Measurements from ENCODE around the gene ESPN. TPM values are rescaled to one million over a fixed set of nuclear protein-coding genes. Genes with fewer than 3 reads are reported as not detected.

ESPN gene
- total RNA-seq, 4 donors from 2014 or later = 0.33 to 1.0 (median 1.0) TPM; not detected in 1

DNA sequence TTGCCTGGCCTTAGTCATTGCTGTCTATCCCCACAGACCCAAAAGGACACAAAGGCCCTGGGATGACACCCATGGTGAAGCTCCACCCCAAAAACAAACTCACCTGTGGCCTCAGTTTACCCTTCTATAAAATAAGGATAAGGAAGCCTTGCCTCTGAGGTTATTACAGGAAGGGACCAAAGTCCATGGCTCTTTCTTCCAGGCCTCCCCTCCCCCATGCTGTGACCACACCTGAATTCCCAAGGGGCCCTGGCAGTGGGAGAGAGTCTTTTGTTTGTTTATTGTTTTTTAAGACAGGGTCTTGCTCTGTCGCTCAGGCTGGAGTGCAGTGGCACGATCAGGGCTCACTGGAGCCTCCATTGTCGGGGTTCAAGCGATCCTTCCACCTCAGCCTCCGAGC, 51.9 kb downstream of the ESPN start:
- 98% methylated on average over 5 of the region's 5 CpGs for WGBS
- H3K27me3 ChIP-seq = no peaks in the 10 kb centered on the region
- no peaks in the 10 kb centered on the region for H3K9me3 ChIP-seq
- no peak overlapping the region for H3K4me3 ChIP-seq
- H3K4me1 ChIP-seq = peaks cover 0 to 7% (median 3%) of the 10 kb centered on the region in 4 donors
- no peak for DNase-seq (ENCODE audit: extremely low spot score)
- no peak overlapping the region for H3K27ac ChIP-seq (replicated peaks in 1 of 4)
- intact Hi-C loops (cut with DNase I) = no loop called here
- H3K36me3 ChIP-seq = peaks cover 8 to 56% (median 33%) of the 10 kb centered on the region in 4 donors
- TF ChIP-seq POLR2A (IDR thresholded peaks at IDR 0.05; ENCODE audit: low read depth) = no peak
- no peak for TF ChIP-seq EP300 (IDR thresholded peaks at IDR 0.05)
- no peak for TF ChIP-seq POLR2AphosphoS5 (IDR thresholded peaks at IDR 0.05)
- TF ChIP-seq, protein P1, sequence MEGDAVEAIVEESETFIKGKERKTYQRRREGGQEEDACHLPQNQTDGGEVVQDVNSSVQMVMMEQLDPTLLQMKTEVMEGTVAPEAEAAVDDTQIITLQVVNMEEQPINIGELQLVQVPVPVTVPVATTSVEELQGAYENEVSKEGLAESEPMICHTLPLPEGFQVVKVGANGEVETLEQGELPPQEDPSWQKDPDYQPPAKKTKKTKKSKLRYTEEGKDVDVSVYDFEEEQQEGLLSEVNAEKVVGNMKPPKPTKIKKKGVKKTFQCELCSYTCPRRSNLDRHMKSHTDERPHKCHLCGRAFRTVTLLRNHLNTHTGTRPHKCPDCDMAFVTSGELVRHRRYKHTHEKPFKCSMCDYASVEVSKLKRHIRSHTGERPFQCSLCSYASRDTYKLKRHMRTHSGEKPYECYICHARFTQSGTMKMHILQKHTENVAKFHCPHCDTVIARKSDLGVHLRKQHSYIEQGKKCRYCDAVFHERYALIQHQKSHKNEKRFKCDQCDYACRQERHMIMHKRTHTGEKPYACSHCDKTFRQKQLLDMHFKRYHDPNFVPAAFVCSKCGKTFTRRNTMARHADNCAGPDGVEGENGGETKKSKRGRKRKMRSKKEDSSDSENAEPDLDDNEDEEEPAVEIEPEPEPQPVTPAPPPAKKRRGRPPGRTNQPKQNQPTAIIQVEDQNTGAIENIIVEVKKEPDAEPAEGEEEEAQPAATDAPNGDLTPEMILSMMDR (IDR thresholded peaks at IDR 0.05) = no peak

DNA sequence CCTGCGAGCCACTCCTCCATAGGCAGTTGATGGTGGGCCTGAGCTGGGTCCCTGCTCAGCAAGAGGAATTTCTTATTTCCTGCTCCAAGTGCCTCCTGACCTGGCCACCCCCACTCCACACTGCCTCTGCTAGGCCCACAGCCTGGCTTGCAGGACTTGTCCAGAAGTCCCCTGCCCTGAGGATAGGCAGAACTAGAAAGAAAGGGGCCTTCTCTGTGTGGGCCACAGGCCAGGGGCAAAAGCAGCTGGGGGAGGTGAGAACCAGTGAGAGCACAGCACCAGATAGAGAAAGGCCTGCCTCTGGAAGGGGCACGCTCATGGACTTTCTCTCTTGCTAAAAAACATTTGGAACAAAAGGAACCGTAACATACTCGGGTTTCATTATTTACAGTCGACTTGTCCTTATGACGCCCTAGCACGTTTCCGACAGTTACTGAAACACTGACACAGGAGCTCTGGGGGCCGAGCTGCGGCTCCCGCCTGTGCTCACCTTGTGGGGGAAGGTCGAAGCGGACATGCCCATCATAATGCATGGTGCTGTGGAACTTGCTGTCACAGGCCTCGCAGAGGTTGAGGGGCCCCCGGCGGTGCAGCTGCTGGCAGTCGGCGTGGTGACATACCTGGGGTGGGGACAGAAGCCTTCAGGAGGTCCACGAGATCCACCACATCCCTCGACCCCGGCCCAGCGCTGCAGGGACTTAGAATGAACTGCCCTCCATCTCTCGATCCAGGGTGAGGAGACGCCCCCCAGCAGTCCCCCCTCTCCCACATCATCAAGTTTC, 52.7 kb downstream of the ESPN start:
- H3K4me3 ChIP-seq = no peak overlapping the region
- DNase-seq (ENCODE audit: extremely low spot score) = no peak
- no peak overlapping the region for H3K27ac ChIP-seq (replicated peaks in 1 of 4)
- H3K9me3 ChIP-seq = no peaks in the 10 kb centered on the region
- 84% methylated on average over 16 of the region's 24 CpGs for WGBS
- intact Hi-C loops (cut with DNase I) = no loop called here
- H3K36me3 ChIP-seq = peaks cover 4 to 49% (median 27%) of the 10 kb centered on the region in 4 donors
- H3K27me3 ChIP-seq = no peaks in the 10 kb centered on the region
- TF ChIP-seq EP300 (IDR thresholded peaks at IDR 0.05) = no peak
- TF ChIP-seq, protein P1 (IDR thresholded peaks at IDR 0.05) = no peak
- TF ChIP-seq POLR2AphosphoS5 (IDR thresholded peaks at IDR 0.05) = no peak
- peaks cover 0 to 7% (median 3%) of the 10 kb centered on the region in 4 donors for H3K4me1 ChIP-seq

DNA sequence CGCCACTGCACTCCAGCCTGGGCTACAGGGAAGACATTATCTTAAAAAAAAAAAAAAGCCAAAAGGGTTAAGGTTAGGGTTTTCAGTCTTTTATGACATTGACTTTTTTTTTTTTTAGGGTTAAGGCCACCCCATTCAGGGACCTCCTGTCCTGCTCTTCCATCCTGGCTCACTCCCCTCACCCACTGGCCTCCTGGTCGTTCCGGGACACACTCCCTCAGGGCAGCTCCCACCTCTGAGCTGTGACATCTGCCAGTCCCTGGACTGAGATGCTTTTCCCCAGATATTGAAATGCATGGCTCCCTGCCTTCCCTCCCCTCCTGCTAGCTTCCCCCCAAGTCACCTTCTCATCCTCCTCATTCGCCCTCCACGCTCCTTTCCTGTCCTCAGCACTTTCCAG, 57.2 kb downstream of the ESPN start:
- peaks cover 8 to 29% (median 16%) of the 10 kb centered on the region in 4 donors for H3K27me3 ChIP-seq
- 96% methylated on average over 5 of the region's 5 CpGs for WGBS
- H3K9me3 ChIP-seq = no peaks in the 10 kb centered on the region
- H3K4me3 ChIP-seq = no peak overlapping the region
- DNase-seq (ENCODE audit: extremely low spot score) = no peak
- intact Hi-C loops (cut with DNase I) = no loop called here
- peaks cover 18 to 29% (median 23%) of the 10 kb centered on the region in 4 donors for H3K4me1 ChIP-seq
- H3K36me3 ChIP-seq = peaks cover 0 to 11% (median 0%) of the 10 kb centered on the region in 4 donors
- TF ChIP-seq, protein P1 (IDR thresholded peaks at IDR 0.05) = no peak
- no peak for TF ChIP-seq POLR2AphosphoS5 (IDR thresholded peaks at IDR 0.05)
- TF ChIP-seq POLR2A (IDR thresholded peaks at IDR 0.05; ENCODE audit: low read depth) = no peak
- no peak for TF ChIP-seq EP300 (IDR thresholded peaks at IDR 0.05)
- H3K27ac ChIP-seq (replicated peaks in 1 of 4) = no peak overlapping the region

DNA sequence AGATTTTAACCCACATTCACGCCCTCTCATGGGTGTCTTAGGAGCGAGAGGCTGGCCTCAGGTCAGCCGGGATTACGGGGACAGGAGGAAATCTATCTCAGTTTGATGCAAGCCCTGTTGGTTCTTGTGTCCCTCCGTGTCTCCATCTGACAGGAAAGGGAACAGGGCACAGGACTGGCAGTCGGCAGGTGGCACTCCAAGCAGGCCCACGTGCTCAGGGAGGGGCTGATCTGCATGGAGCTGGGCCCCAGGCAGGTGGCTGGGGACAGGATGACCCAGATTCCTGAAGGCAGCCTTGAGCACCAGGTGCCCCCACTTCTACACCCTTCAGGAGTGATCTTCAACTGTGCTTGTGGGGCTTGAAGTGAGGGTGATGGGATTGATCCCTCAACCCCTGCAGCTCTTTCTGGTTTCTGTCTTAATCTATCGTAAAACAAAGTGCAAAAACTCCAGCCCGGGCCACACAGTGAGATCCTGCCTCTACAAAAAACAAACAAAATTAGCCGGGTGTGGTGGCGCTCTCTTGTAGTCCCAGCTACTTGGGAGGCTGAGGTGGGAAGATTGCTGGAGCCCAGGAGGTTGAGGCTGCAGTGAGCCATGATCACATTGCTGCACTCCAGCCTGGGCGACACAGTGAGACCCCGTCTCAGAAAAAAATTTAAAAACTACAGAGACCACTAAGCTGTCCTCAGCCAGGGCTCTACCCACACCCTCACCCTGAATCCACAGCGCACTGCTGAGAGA, 58.6 kb downstream of the ESPN start:
- Histone ChIP-seq H3K9me3 (no peaks in the 10 kb centered on the region), H3K36me3 (no peaks in the 10 kb centered on the region), H3K4me3 (no peak overlapping the region), H3K4me1 (peaks cover 18 to 30% (median 24%) of the 10 kb centered on the region in 4 donors), H3K27me3 (peaks cover 8 to 40% (median 16%) of the 10 kb centered on the region in 4 donors), H3K27ac (replicated peaks in 1 of 4) (no peak overlapping the region)
- intact Hi-C loops (cut with DNase I) = no loop called here
- TF ChIP-seq, protein P1 (IDR thresholded peaks at IDR 0.05) = no peak
- TF ChIP-seq EP300 (IDR thresholded peaks at IDR 0.05) = no peak
- 92% methylated on average over 8 of the region's 14 CpGs for WGBS
- no peak for DNase-seq (ENCODE audit: extremely low spot score)
